Calu3 (cell line): ENCODE results near the gene FILIP1L. TPM values are rescaled to one million over a fixed set of nuclear protein-coding genes. Genes with fewer than 3 reads are reported as not detected.

ENCODE experiments used
- BruUV-seq: library from RNA; stranded (reverse); fragments of 400-500 nt; replicated peaks from 2 replicates; lab custom pipeline; 2021; lab: Mats Ljungman, UMichigan
- CTCF ChIA-PET: fragments of 300-600 bp; sonication (Branson Sonifier 250); formaldehyde crosslinking; loops from one replicate; lab custom pipeline; 2022; ENCODE audit warnings: antibody characterized with exemption; lab: Charles Lee
- DNase-seq: peaks from one replicate; pipeline ENCODE4 v3.0.0; 2022
- H3K27ac Mint-ChIP-seq: one replicate; pipeline ENCODE4 v1.8.0; 2022; ENCODE audit warnings: mixed read lengths; ENCODE audit not compliant: unreplicated experiment
- H3K27me3 Mint-ChIP-seq: one replicate; pipeline ENCODE4 v1.8.0; 2022; ENCODE audit warnings: mixed read lengths; ENCODE audit not compliant: unreplicated experiment
- H3K36me3 Mint-ChIP-seq: one replicate; pipeline ENCODE4 v1.8.0; 2022; ENCODE audit warnings: mild to moderate bottlenecking, moderate library complexity, mixed read lengths; ENCODE audit not compliant: insufficient read depth, unreplicated experiment
- H3K4me1 Mint-ChIP-seq: one replicate; pipeline ENCODE4 v1.8.0; 2022; ENCODE audit warnings: mild to moderate bottlenecking, low read depth, mixed read lengths; ENCODE audit not compliant: unreplicated experiment
- H3K4me3 Mint-ChIP-seq: one replicate; pipeline ENCODE4 v1.8.0; 2022; ENCODE audit warnings: mild to moderate bottlenecking, low read depth, moderate library complexity, mixed read lengths; ENCODE audit not compliant: unreplicated experiment
- H3K9me3 Mint-ChIP-seq: one replicate; pipeline ENCODE4 v1.8.0; 2022; ENCODE audit warnings: low read depth, mixed read lengths; ENCODE audit not compliant: unreplicated experiment
- CTCF ChIP-seq: fragments of 200-600 bp; IDR thresholded peaks from one replicate; pipeline ENCODE4 v1.8.0; 2022; ENCODE audit warnings: antibody characterized with exemption; ENCODE audit not compliant: unreplicated experiment
- intact Hi-C: fragments of 100-400 bp; cut with micrococcal nuclease; formaldehyde crosslinking; loops from one replicate; pipeline ENCODE4 v1.10.0; 2022; ENCODE audit not compliant: unreplicated experiment
- total RNA-seq: library from RNA; stranded (reverse); gene quantifications from 2 replicates; pipeline ENCODE4 v1.2.3, GENCODE V29; 2022

FILIP1L gene
- total RNA-seq, 1 experiment from 2014 or later = 5.2 TPM

GRCh38 chr3:100111728-100112127, 2.6 kb downstream of the FILIP1L start:
- BruUV-seq = no TSS peak
- no peak for TF ChIP-seq CTCF
- Mint-ChIP-seq H3K4me1 (peaks cover 3% of the 10 kb centered on the region), H3K27ac (no peak overlapping the region), H3K9me3 (peaks cover 3% of the 10 kb centered on the region), H3K4me3 (no peak overlapping the region), H3K36me3 (peaks cover 5% of the 10 kb centered on the region), H3K27me3 (no peaks in the 10 kb centered on the region)
- intact Hi-C loops = no loop called here
- no peak for DNase-seq
- CTCF ChIA-PET = no interaction called here

- DNase-seq = no peak
- no TSS peak for BruUV-seq
- no peak for TF ChIP-seq CTCF
- CTCF ChIA-PET = no interaction called here
- Mint-ChIP-seq H3K36me3 (no peaks in the 10 kb centered on the region), H3K9me3 (no peaks in the 10 kb centered on the region), H3K27ac (no peak overlapping the region), H3K4me1 (peaks cover 19% of the 10 kb centered on the region), H3K27me3 (no peaks in the 10 kb centered on the region), H3K4me3 (no peak overlapping the region)
- intact Hi-C loops = no loop called here
Measured at GRCh38 chr3:100110162-100110561, 4.1 kb downstream of the FILIP1L start.

- no peak for TF ChIP-seq CTCF
- no TSS peak for BruUV-seq
- Mint-ChIP-seq H3K36me3 (no peaks in the 10 kb centered on the region), H3K27ac (no peak overlapping the region), H3K9me3 (no peaks in the 10 kb centered on the region), H3K4me1 (peaks cover 29% of the 10 kb centered on the region), H3K4me3 (no peak overlapping the region), H3K27me3 (no peaks in the 10 kb centered on the region)
- CTCF ChIA-PET = no interaction called here
- intact Hi-C loops = no loop called here
- no peak for DNase-seq
Measured at GRCh38 chr3:100108464-100109079, 5.7 kb downstream of the FILIP1L start.

GRCh38 chr3:100107221-100107814, 7.0 kb downstream of the FILIP1L start:
- BruUV-seq = no TSS peak
- Mint-ChIP-seq H3K27ac (no peak overlapping the region), H3K36me3 (no peaks in the 10 kb centered on the region), H3K27me3 (no peaks in the 10 kb centered on the region), H3K4me1 (peaks cover 40% of the 10 kb centered on the region), H3K9me3 (no peaks in the 10 kb centered on the region), H3K4me3 (no peak overlapping the region)
- CTCF ChIA-PET = no interaction called here
- no peak for DNase-seq
- no peak for TF ChIP-seq CTCF
- intact Hi-C loops = no loop called here
